Endothelial cell of umbilical vein (primary cell): ENCODE measurements around the gene LBR. TPM values are rescaled to one million over a fixed set of nuclear protein-coding genes. Genes with fewer than 3 reads are reported as not detected.

Experiments
- BruUV-seq: library from RNA; stranded (reverse); fragments of 400-500 nt; replicated peaks from 2 replicates; lab custom pipeline; 2021; lab: Mats Ljungman, UMichigan
- CTCF ChIA-PET: fragments of 300-600, 350-600 bp; sonication (Branson Sonifier 250); formaldehyde crosslinking; loops from one replicate; lab custom pipeline; 2021; ENCODE audit warnings: antibody characterized with exemption, inconsistent platforms; lab: Charles Lee
- POLR2A ChIA-PET: fragments of 300-600, 350-600 bp; sonication (Branson Sonifier 250); formaldehyde crosslinking; loops from one replicate; lab custom pipeline; 2021; ENCODE audit warnings: antibody characterized with exemption, inconsistent platforms; lab: Charles Lee
- DNase-seq: peaks from one replicate; pipeline ENCODE4 v3.0.0-alpha.2; 2011; ENCODE audit warnings: low read depth, low spot score
- FAIRE-seq: peaks from 2 replicates; lab custom pipeline; 2011; peaks lifted over from hg19 to GRCh38; lab: Jason Lieb, UNC
- H2AFZ ChIP-seq: 2 replicates; pipeline ENCODE4 v1.6.0; 2012; ENCODE audit warnings: low read depth, low read length, control low read depth, inconsistent platforms
- H3K27ac ChIP-seq: 2 replicates; pipeline ENCODE4 v1.5.1; 2011; ENCODE audit warnings: low read depth, mild to moderate bottlenecking, control low read depth, low read length, moderate library complexity; ENCODE audit not compliant: insufficient read depth
- H3K27me3 ChIP-seq, 2 experiments: 2 replicates each; pipeline versions ENCODE4 v1.6.0 to v1.6.1; 2011; ENCODE audit warnings: low read length in 2 of 2, mixed read lengths in 1 of 2; ENCODE audit not compliant: control insufficient read depth in 2 of 2, insufficient read depth in 2 of 2
- H3K36me3 ChIP-seq, 2 experiments: 2 replicates in 1 of 2; 3 replicates in 1 of 2; pipeline ENCODE4 v1.5.1; 2011; ENCODE audit warnings: low read length in 2 of 2, mild to moderate bottlenecking in 1 of 2, moderate library complexity in 1 of 2; ENCODE audit not compliant: control insufficient read depth in 2 of 2, insufficient read depth in 2 of 2; ENCODE audit errors: extremely low read depth in 1 of 2
- H3K4me1 ChIP-seq: 3 replicates; pipeline ENCODE4 v1.5.1; 2011; ENCODE audit warnings: mild to moderate bottlenecking, low read length; ENCODE audit not compliant: control insufficient read depth, insufficient read depth; ENCODE audit errors: extremely low read depth
- H3K4me2 ChIP-seq: 2 replicates; pipeline ENCODE4 v1.6.1; 2011; ENCODE audit warnings: low read length, control low read depth, mixed read lengths; ENCODE audit not compliant: insufficient read depth
- H3K4me3 ChIP-seq, 3 experiments: fragments of 200-600 bp in 1 of 3; sonication (generic), shearing (Covaris generic) in 1 of 3; replicated peaks in 1 of 3; 2 replicates each; pipeline ENCODE4 v1.5.1; 2011 to 2016; ENCODE audit warnings: control low read depth in 3 of 3, low read length in 3 of 3, mild to moderate bottlenecking in 2 of 3, inconsistent platforms in 1 of 3, low read depth in 1 of 3, moderate library complexity in 1 of 3; ENCODE audit not compliant: insufficient read depth in 1 of 3
- H3K79me2 ChIP-seq: 2 replicates; pipeline ENCODE4 v1.6.0; 2012; ENCODE audit warnings: low read length, inconsistent platforms; ENCODE audit not compliant: control insufficient read depth, insufficient read depth
- H3K9ac ChIP-seq: replicated peaks from 2 replicates; pipeline ENCODE3; 2011; ENCODE audit warnings: low read length, control low read depth; ENCODE audit not compliant: insufficient read depth; ENCODE audit errors: extremely low read depth
- H3K9me1 ChIP-seq: replicated peaks from 3 replicates; pipeline ENCODE4 v1.6.0; 2011; ENCODE audit warnings: mild to moderate bottlenecking, low read length; ENCODE audit not compliant: control insufficient read depth, insufficient read depth; ENCODE audit errors: extremely low read depth
- H3K9me3 ChIP-seq: replicated peaks from 2 replicates; pipeline ENCODE4 v1.5.1; 2012; ENCODE audit warnings: low read length, inconsistent platforms; ENCODE audit not compliant: control insufficient read depth, insufficient read depth
- H4K20me1 ChIP-seq: replicated peaks from 2 replicates; pipeline ENCODE3; 2011; ENCODE audit warnings: mild to moderate bottlenecking, low read length; ENCODE audit not compliant: control insufficient read depth, insufficient read depth; ENCODE audit errors: extremely low read depth
- EZH2 ChIP-seq: IDR thresholded peaks from 2 replicates; pipeline ENCODE4 v1.6.1; 2012; ENCODE audit warnings: borderline replicate concordance, low read depth, mild to moderate bottlenecking, moderate library complexity, low read length, inconsistent platforms; ENCODE audit not compliant: severe bottlenecking
- FOS ChIP-seq: IDR thresholded peaks from 2 replicates; pipeline ENCODE4 v1.6.1; 2011; ENCODE audit warnings: mild to moderate bottlenecking, low read length, moderate library complexity, borderline replicate concordance; ENCODE audit not compliant: insufficient read depth
- GATA2 ChIP-seq: IDR thresholded peaks from 2 replicates; pipeline ENCODE4 v1.7.0; 2011; ENCODE audit warnings: low read depth, mild to moderate bottlenecking, moderate library complexity, mixed read lengths, low read length; ENCODE audit not compliant: insufficient read length, insufficient read depth
- JUN ChIP-seq: IDR thresholded peaks from 2 replicates; pipeline ENCODE4 v1.6.1; 2011; ENCODE audit warnings: borderline replicate concordance, low read depth; ENCODE audit not compliant: insufficient read length, insufficient read depth
- MYC ChIP-seq: IDR thresholded peaks from one replicate; pipeline ENCODE4 v1.6.1; 2011; ENCODE audit warnings: mild to moderate bottlenecking, low read depth, low read length
- POLR2A ChIP-seq: IDR thresholded peaks from 2 replicates; pipeline ENCODE4 v1.6.1; 2012; ENCODE audit warnings: low read depth, mild to moderate bottlenecking, control low read depth, low read length
- POLR2AphosphoS5 ChIP-seq: IDR thresholded peaks from 2 replicates; pipeline ENCODE4 v1.6.1; 2012; ENCODE audit warnings: low read depth, mild to moderate bottlenecking, control low read depth, low read length, moderate library complexity; ENCODE audit not compliant: insufficient read depth
- dilution Hi-C: fragments of 300-500 bp; cut with MboI; formaldehyde crosslinking; loops from one replicate; pipeline ENCODE4 v1.15.0; 2019; ENCODE audit warnings: low sequenced_read_pairs; ENCODE audit not compliant: extremely low pct_ligation_motif_present
- intact Hi-C: fragments of 100-400 bp; cut with micrococcal nuclease; formaldehyde crosslinking; loops from one replicate; pipeline ENCODE4 v1.10.0; 2022
- polyA plus RNA-seq, 4 experiments: library from polyadenylated mRNA; depleted of rRNA in 3 of 4; stranded (reverse) in 3 of 4; unstranded in 1 of 4; fragments of >200 nt; gene quantifications; 2 replicates each; pipeline versions ENCODE4 v1.2.1 to v1.2.3, GENCODE V29; 2011 to 2012; ENCODE audit warnings: missing spikeins in 1 of 4
- total RNA-seq: library from RNA; stranded (reverse); gene quantifications from 2 replicates; pipeline ENCODE4 v1.2.3, GENCODE V29; 2021
- TF ChIP-seq, protein P1 (sequence below): IDR thresholded peaks from 2 replicates; pipeline ENCODE4 v1.6.1; 2011; ENCODE audit not compliant: insufficient read depth, insufficient read length
- TF ChIP-seq, protein P2 (sequence below), 2 donors: IDR thresholded peaks; 1 replicate in 1 of 2; 2 replicates in 1 of 2; pipeline ENCODE4 v1.5.1; 2011; ENCODE audit warnings: low read length in 2 of 2, mild to moderate bottlenecking in 2 of 2, moderate library complexity in 2 of 2, control low read depth in 1 of 2, inconsistent platforms in 1 of 2, low read depth in 1 of 2; ENCODE audit not compliant: insufficient read depth in 1 of 2; ENCODE audit errors: extremely low read depth in 1 of 2

The LBR gene
- total and polyA plus RNA-seq, 2 donors (not counting 3 experiments of a cell fraction or from before 2014, with no cell fraction given), result 53.9 to 119 TPM

DNA sequence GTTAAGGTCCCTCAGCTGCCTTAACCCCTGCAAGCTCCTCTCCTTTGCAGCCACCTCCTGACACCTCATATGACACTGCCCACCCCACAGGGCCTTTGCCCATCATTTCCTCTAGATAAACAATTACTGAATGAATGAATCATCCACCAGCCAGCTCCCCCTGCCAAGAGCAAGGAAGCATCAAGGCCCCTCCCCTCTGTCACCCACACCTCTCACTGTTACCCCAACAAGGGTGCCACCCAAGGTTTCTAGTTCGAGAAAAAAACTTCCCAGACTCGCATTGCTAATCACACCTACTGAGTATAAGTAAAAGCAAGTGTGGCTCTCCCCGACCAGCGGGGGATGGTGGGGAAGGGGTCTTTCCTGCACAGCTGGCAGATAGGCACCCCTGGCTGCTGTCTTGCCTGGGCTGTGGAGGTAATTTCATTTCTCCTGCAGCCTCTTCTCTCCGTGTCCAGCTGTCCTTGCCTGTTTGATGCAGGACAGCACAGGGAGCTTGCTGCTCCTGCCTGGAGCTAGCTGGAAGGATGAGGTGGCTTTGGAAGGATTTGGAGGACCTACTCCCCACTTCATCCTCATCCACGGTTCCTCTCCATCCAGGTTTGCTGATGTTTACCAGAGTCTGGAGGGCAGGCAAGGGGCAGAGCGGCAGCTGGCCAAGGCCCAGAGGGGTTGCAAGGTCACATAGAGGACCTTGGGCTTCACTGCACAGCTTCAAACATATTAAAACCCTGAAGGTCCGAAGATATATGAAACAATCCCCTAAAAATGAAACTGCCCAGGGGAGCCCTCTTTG, 33.1 kb upstream of the LBR start:
- dilution Hi-C loops (no loop called here), intact Hi-C loops (no loop called here)
- H3K9ac ChIP-seq, result no peak overlapping the region
- FAIRE-seq (peak; percentile 49), DNase-seq (no peak)
- no TSS peak for BruUV-seq
- POLR2A ChIA-PET, result interaction anchor here (0.7 kb wide), 1 partner anchor 37 kb away, joined by 3 read pairs; no protein-coding TSS in a partner anchor
- no peaks in the 10 kb centered on the region for H3K9me3 ChIP-seq
- peaks cover 10% of the 10 kb centered on the region for H3K4me1 ChIP-seq
- H3K27ac ChIP-seq, result no peak overlapping the region
- no peaks in the 10 kb centered on the region for H3K27me3 ChIP-seq
- no peaks in the 10 kb centered on the region for H4K20me1 ChIP-seq
- H3K9me1 ChIP-seq, result no peaks in the 10 kb centered on the region
- TF ChIP-seq FOS (peak; percentile 17), EZH2 (no peak)
- no peak overlapping the region for H3K4me2 ChIP-seq
- H3K36me3 ChIP-seq, result no peaks in the 10 kb centered on the region
- CTCF ChIA-PET, result interaction anchor here (1.6 to 2.6 kb wide), 5 partner anchors 14 to 450 kb away, joined by 5 to 15 read pairs (median 10); no protein-coding TSS in a partner anchor
- no peak overlapping the region for H3K4me3 ChIP-seq
- H3K79me2 ChIP-seq, result no peaks in the 10 kb centered on the region
- H2AFZ ChIP-seq, result no peak overlapping the region

DNA sequence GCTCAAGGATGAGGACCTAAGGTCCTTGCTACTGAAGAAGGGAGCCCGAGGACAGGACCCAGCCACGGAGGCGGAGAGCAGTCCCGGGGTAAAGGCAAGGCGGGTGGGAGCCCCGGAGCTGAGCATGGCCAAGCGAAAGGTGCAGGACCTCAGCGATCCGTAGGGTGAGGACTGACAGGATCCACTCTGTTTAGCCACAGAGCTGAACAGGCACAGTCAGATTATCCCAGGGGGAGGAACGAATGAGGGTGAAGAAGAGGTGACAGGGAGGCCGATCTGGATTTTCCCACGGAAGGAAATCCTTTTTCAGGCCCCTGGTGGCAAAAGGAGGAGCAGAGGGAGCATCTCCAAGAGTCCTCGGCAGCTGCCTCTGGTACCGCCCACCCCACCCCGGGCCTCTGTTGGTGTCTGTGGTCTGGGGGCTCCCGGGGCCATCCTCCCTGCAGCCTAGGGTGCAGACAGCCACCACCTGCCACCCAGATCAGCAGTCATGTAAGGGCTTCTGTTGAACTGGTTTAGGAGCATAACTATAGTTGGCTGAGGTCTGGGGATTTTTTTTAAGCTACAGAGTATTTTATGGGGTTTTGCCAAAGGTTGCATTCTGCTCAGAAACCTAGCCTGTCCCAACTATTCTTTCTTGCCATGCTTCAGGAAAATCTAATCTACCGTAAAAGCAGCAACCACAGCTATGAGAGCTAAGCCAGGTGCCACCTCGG, 32.3 kb upstream of the LBR start:
- DNase-seq, result no peak
- Histone ChIP-seq H4K20me1 (no peaks in the 10 kb centered on the region), H3K27me3 (no peaks in the 10 kb centered on the region), H3K4me2 (no peak overlapping the region), H3K79me2 (no peaks in the 10 kb centered on the region), H3K27ac (no peak overlapping the region), H3K9ac (no peak overlapping the region), H3K9me1 (no peaks in the 10 kb centered on the region), H3K4me1 (peaks cover 10% of the 10 kb centered on the region), H3K36me3 (no peaks in the 10 kb centered on the region), H2AFZ (no peak overlapping the region), H3K4me3 (no peak overlapping the region), H3K9me3 (no peaks in the 10 kb centered on the region)
- TF ChIP-seq GATA2, result no peak
- TF ChIP-seq POLR2AphosphoS5, result no peak
- no peak for TF ChIP-seq MYC
- TF ChIP-seq, protein P1, sequence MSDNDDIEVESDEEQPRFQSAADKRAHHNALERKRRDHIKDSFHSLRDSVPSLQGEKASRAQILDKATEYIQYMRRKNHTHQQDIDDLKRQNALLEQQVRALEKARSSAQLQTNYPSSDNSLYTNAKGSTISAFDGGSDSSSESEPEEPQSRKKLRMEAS, result no peak
- TF ChIP-seq FOS, result no peak
- TF ChIP-seq POLR2A, result no peak
- no peak for TF ChIP-seq EZH2
- TF ChIP-seq, protein P2, sequence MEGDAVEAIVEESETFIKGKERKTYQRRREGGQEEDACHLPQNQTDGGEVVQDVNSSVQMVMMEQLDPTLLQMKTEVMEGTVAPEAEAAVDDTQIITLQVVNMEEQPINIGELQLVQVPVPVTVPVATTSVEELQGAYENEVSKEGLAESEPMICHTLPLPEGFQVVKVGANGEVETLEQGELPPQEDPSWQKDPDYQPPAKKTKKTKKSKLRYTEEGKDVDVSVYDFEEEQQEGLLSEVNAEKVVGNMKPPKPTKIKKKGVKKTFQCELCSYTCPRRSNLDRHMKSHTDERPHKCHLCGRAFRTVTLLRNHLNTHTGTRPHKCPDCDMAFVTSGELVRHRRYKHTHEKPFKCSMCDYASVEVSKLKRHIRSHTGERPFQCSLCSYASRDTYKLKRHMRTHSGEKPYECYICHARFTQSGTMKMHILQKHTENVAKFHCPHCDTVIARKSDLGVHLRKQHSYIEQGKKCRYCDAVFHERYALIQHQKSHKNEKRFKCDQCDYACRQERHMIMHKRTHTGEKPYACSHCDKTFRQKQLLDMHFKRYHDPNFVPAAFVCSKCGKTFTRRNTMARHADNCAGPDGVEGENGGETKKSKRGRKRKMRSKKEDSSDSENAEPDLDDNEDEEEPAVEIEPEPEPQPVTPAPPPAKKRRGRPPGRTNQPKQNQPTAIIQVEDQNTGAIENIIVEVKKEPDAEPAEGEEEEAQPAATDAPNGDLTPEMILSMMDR (IDR thresholded peaks at IDR 0.05; ENCODE audit: extremely low read depth in 1 of 2, insufficient read depth in 1 of 2, low read depth in 1 of 2, low read length in 2 of 2), result no peak
- TF ChIP-seq JUN, result no peak
- no peak for FAIRE-seq
- intact Hi-C loops, result no loop called here
- CTCF ChIA-PET, result interaction anchor here (1.6 to 2.6 kb wide), 5 partner anchors 14 to 451 kb away, joined by 5 to 15 read pairs (median 10); no protein-coding TSS in a partner anchor
- dilution Hi-C loops, result no loop called here
- POLR2A ChIA-PET, result no interaction called here
- BruUV-seq, result no TSS peak
